Myocyte (in vitro differentiated cells): ENCODE results near the gene USP20. TPM values are rescaled to one million over a fixed set of nuclear protein-coding genes. Genes with fewer than 3 reads are reported as not detected.

Experiments used
- DNase-seq: peaks from one replicate; pipeline ENCODE4 v3.0.0-alpha.2; 2012; ENCODE audit warnings: low read depth
- total RNA-seq: library from RNA; depleted of rRNA; stranded (reverse); fragments of >200 nt; gene quantifications from 2 replicates; pipeline ENCODE4 v1.2.3, GENCODE V29; 2014

USP20 gene
- total RNA-seq, 1 donor from 2014 or later = 11.8 TPM

- DNase-seq = no peak
Measured at GRCh38 chr9:129823542-129823934, 11.7 kb upstream of the USP20 start.

- DNase-seq = peak; percentile 96
Measured at GRCh38 chr9:129823935-129824601, 11.2 kb upstream of the USP20 start, which contains the start of gene TOR1A. Gene TOR1A (minus strand): TSS chr9:129824136. CDS start chr9:129824085, 51 bp downstream.

- DNase-seq = no peak
Measured at GRCh38 chr9:129826344-129826743, 8.9 kb upstream of the USP20 start.

GRCh38 chr9:129826759-129827158 is 8.5 kb upstream of the USP20 start:
- no peak for DNase-seq

GRCh38 chr9:129828051-129828450 is 7.2 kb upstream of the USP20 start:
- DNase-seq = no peak

GRCh38 chr9:129828969-129829368 is 6.3 kb upstream of the USP20 start:
- DNase-seq = no peak

GRCh38 chr9:129832982-129833381 is 2.3 kb upstream of the USP20 start:
- DNase-seq = peak; percentile 6

GRCh38 chr9:129834489-129835127 is 650 bp upstream of the USP20 start:
- no peak for DNase-seq

- no peak for DNase-seq
Measured at GRCh38 chr9:129835860-129836223, 584 bp downstream of the USP20 start.

- peak; percentile 2 for DNase-seq
Measured at GRCh38 chr9:129836311-129837007, 1.2 kb downstream of the USP20 start.

GRCh38 chr9:129838707-129839259 is 3.5 kb downstream of the USP20 start:
- DNase-seq = peak; percentile 17

GRCh38 chr9:129839324-129840023 is 4.2 kb downstream of the USP20 start:
- DNase-seq = no peak

GRCh38 chr9:129840034-129840433 is 4.8 kb downstream of the USP20 start:
- no peak for DNase-seq

- no peak for DNase-seq
Measured at GRCh38 chr9:129841071-129841470, 5.8 kb downstream of the USP20 start.

GRCh38 chr9:129845373-129845772 is 10.1 kb downstream of the USP20 start:
- DNase-seq = no peak

GRCh38 chr9:129848712-129849441 is 13.6 kb downstream of the USP20 start:
- DNase-seq = no peak

- DNase-seq = no peak
Measured at GRCh38 chr9:129849901-129850300, 14.6 kb downstream of the USP20 start.

- DNase-seq = no peak
Measured at GRCh38 chr9:129850821-129851550, 15.7 kb downstream of the USP20 start.

- no peak for DNase-seq
Measured at GRCh38 chr9:129851821-129852220, 16.6 kb downstream of the USP20 start.

GRCh38 chr9:129852579-129852978 is 17.3 kb downstream of the USP20 start:
- no peak for DNase-seq
